ENCODE measurements around the gene CAMK2D.

CAMK2D gene

GRCh38 chr4:113471146-113471860 is 290.2 kb downstream of the CAMK2D start:
- DNase-seq (ENCODE audit: low read depth): no peak

- DNase-seq (ENCODE audit: low read depth): no peak
Observed at GRCh38 chr4:113469926-113470325, 291.6 kb downstream of the CAMK2D start.

GRCh38 chr4:113469023-113469390 is 292.5 kb downstream of the CAMK2D start:
- DNase-seq (ENCODE audit: low read depth): no peak

- DNase-seq (ENCODE audit: low read depth): no peak
Observed at GRCh38 chr4:113468165-113469022, 293.1 kb downstream of the CAMK2D start.

DNA sequence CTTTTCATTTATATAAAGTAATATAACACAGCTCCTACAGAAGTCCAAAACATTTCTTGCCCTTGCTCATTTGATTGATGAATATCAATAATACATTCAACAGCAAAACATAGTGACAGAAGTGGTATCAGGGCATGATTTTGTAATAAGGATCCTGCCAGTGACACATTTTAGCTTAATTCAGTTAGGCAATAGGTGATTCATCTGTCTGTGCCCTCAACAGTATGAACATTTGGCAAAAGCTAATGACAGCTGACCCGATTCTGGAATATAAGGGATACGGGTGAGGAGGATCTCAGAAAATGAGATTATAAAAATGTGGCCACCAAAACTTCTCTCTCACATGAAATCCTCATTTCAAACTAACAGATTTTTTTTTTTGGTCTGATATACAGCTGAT is 294.0 kb downstream of the CAMK2D start:
- DNase-seq (ENCODE audit: low read depth): no peak

GRCh38 chr4:113462286-113462685 is 299.3 kb downstream of the CAMK2D start:
- no peak for DNase-seq (ENCODE audit: low read depth)

DNA sequence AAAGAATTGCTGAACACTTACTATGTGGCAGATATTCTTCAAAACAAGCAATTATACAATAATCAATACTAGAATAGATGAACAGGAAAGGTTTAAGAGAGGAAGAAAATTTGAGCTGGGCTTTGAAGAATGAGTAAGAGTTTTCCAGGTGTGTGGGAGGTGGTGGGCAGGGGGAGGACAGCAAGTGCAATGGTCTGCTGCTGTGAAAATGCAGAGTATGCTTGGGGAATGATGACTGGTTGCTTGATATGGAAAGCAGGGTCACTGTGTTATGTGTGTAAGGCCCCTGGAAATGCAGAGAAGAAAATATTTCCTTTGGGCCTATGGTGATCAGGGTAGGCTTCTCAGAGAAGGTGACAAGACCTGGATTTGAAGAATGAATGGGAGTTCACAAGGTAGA is 300.3 kb downstream of the CAMK2D start:
- DNase-seq (ENCODE audit: low read depth): no peak

DNA sequence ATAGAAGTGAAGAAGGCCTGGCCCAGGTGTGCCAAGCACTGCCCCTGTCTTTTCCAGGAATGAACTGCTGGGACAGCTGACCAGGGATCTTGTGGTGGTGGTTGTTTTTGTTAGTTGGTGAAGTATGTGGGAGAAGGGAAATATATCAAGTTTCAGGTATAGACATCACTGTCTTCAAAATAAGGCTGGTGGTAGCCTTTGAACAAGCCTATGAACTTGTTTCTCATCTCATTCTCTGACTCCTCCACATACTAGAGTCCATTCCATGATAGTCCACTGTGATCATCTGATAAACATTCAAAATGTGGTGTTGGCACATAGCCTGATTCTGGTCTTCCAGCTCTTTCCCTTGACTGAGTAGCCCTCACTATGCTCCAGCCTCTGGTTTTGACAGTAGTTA is 303.7 kb downstream of the CAMK2D start:
- DNase-seq (ENCODE audit: low read depth): no peak

GRCh38 chr4:113457121-113457520 is 304.4 kb downstream of the CAMK2D start:
- DNase-seq (ENCODE audit: low read depth): no peak

DNA sequence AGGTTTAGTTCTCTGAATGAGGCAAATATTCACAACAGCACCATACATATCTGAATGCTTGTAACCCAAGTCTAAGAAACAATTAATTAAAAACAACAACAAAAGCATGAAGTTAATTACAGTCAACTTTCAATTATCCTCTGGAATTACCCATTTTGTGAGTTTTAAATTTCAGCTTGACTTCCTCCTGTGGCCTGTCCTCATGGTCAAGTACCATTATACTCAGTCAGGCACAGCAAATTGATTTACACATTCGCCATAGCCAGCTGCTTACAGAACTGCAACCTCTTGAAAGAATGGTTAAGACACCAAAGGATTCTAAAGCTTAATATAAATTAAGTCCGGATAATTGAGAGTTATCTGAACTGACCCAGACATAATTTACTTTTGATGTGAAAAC is 306.5 kb downstream of the CAMK2D start:
- DNase-seq (ENCODE audit: low read depth): no peak

DNA sequence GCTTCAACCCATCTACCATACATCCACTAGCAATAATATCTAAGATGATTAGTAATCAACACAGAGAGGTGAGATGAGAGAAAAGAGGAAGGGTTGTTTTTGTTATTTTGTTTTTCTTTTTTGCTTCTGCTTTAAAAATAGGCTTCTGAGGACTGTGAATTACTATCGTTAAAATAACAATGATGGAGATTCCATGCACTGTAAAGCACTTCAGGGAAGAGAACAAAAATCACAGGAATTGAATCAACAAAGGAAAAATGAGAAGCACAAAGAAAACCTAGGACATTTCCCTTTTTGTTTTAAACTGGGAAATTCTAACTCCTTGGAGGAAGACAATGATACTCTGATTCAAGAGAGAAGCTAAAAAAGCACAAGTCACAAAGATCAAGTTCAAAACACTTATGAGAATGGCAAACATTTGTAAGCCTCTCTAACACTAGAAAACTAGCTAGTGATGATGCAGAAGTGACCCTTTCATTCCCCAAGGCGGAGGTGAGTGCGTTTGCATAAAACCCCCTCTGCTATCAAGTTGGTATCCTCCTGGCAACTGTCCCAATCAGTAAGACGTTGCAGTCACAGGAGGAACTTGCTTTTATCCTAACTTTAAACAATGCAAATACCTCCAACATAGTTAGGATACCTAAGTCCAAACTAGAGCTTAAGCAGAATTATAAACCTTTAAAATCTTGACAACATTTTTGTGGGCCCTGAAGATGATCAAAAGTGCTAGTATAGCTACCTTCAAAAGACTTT is 308.5 kb downstream of the CAMK2D start:
- DNase-seq (ENCODE audit: low read depth): no peak

DNA sequence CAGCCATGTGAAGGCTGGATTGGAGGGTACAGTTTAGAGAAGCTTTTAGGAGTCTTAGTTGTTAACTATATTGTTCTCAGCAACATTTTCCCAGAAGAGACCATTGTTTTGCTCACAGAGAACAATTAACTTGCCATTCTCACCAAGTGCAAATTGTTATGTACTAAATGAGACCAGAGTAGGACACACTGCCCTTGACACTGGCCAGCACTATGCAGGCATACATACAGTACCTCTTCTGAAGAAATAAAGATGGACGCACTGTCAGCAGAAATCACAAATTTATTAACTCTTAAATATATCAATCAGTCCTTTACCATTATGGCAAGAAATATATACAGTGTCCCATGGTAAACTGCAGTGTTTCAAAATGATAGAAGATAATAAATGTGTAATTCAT is 309.4 kb downstream of the CAMK2D start:
- no peak for DNase-seq (ENCODE audit: low read depth)

DNA sequence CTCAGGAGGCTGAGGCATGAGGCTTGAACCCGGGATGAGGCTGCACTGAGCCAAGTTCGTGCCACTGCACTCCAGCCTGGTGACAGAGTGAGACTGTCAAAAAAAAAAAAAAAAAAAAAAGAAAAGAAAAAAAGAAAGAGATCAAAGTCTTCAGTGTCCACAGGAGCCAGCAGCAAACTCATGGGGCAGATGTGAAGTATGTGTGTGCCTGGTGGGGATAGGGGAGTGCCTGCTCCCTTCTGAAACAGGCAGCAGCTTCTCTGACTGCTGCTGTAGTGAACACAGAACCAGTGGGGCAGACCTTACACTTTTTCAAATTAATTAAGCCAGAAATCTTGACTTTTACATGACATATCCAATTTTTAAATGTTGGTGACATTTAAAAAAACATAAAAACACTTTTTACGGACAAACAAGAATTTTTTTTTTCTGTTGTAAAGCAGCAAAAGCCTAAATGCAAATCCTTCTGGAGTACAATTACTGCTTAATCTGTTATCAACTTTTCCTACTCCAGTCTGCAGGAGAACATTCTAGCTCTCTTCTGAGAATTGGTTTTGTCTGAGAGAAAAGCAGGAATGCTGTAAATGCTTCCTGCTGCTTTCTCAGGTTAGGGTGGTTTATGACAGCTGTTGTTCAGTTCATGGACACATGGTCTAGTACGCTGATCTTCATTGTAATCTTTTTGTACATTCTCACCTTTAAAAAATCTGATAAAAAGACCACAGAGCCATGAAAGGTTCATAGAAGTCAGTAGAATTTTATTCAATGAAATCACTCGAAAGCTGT is 311.1 kb downstream of the CAMK2D start:
- no peak for DNase-seq (ENCODE audit: low read depth)

DNA sequence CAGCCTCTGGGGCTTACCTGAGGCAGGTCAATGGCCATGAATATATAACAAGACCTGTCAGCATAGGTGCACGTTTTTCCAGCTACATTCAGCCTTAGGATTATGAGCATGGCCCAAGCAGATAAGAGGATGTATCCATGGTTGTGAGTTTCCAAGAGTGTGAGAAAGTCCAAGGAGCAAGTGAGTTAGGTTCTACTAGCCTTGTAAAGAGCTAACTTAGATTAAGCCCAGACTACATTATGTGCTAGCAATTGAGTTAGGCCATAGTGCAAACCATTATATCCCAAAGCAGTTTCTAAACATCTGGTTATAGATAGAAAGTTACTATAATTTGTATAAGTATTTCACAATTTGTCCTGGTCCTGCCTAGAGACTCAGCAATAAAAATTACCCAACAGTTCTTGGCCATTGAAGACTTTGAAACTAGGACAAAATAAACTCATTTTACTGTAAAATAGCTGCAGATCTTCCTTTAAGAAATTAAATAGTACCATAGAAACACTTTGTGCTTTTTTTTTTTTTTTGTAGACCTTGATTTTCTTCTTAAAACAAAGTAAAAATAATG is 312.0 kb downstream of the CAMK2D start:
- no peak for DNase-seq (ENCODE audit: low read depth)

GRCh38 chr4:113447769-113448168 is 313.8 kb downstream of the CAMK2D start:
- peak; percentile 26 for DNase-seq (ENCODE audit: low read depth)

- no peak for DNase-seq (ENCODE audit: low read depth)
Observed at GRCh38 chr4:113447061-113447460, 314.5 kb downstream of the CAMK2D start.

- peak; percentile 20 for DNase-seq (ENCODE audit: low read depth)
Observed at GRCh38 chr4:113446019-113446418, 315.5 kb downstream of the CAMK2D start.

- DNase-seq (ENCODE audit: low read depth): no peak
Observed at GRCh38 chr4:113445286-113445685, 316.3 kb downstream of the CAMK2D start.

DNA sequence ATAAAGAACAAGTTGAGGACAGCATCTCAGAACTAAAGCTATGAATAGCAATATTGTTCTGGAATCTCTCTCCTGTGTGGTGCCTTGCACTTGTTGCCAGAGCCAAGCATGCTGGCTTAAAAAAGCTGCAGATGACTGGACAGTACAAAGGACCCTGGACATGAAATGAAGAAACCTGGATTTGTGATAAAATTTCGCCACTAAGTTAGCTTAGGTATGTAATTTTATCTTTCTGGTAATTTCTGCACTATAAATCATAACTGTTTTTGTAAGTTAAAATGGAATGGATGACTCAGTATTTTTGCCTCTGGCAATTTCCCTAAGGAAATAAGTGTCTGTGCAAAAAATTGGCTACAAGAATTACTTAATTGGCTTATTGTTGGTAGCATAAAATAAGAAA is 317.2 kb downstream of the CAMK2D start:
- DNase-seq (ENCODE audit: low read depth): no peak

GRCh38 chr4:113442826-113443225 is 318.7 kb downstream of the CAMK2D start:
- no peak for DNase-seq (ENCODE audit: low read depth)

- no peak for DNase-seq (ENCODE audit: low read depth)
Observed at GRCh38 chr4:113440371-113440770, 321.2 kb downstream of the CAMK2D start.

- DNase-seq (ENCODE audit: low read depth): no peak
Observed at GRCh38 chr4:113438596-113438995, 322.9 kb downstream of the CAMK2D start.
